ENCODE measurements around the gene CFAP54.
"Not testable (repeated sequence)": the region's sequence is repeated elsewhere in the genome, so short reads cannot be mapped to it uniquely, and the experiment has no call there.

Gene CFAP54

DNA sequence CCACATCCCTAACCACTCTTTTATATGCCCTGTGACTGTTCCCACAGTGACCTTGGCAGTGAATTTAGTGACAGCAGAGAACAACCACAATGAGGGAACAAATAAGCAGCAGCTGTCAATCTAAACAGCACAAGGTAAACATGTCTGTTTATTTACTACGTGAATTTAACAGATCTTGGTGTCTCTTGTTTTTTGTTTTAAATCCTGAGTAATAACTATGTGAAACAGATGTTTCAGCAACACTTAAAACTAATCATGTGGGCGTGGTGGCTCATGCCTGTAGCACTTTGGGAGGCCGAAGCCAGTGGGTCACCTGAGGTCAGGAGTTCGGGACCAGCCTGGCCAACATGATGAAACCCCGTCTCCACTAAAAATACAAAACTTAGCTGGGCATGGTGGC lies 17.0 kb upstream of the CFAP54 start:
- no peak for DNase-seq (ENCODE audit: low read depth in 3 of 3)

GRCh38 chr12:96473394-96474093 lies 15.8 kb upstream of the CFAP54 start:
- DNase-seq (ENCODE audit: low read depth in 3 of 3): no peak

DNA sequence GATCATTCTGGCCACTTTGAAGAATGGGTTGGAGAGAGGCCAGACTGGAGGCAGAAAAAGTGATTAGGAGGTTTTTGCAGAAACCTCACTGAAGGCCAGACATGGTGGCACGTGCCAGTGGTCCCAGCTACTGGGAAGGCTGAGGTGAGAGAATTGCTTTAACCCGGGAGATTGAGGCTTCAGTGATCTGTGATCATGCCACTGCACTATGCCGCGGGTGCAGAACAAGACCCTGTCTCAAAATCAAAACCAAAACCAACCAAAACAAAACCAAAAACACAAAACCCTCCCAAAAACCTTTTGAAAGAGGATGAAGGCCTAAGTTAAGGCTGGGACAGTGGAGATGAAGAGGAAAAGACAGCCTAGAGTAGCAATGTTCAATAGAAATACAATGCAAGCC lies 15.2 kb upstream of the CFAP54 start:
- no peak for DNase-seq (ENCODE audit: low read depth in 3 of 3)

DNA sequence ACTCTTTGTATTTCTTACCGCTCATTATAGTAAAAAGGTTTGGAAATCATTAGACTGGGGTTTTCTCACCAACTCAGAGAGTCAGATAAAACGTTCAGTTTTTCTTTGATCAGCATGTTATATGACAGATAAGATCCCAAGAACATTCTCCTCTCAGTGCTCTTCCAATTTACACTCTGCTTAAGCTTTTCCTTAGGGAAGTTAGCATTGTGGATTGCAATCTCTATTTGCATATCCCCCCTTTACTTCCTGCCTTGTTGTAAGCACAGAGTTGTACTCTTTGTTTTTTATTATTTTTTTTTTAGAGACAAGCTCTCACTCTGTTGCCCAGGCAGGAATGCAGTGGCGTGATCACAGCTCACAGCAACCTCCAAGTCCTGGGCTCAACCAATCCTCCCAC lies 11.4 kb upstream of the CFAP54 start:
- DNase-seq (ENCODE audit: low read depth in 3 of 3): no peak

DNA sequence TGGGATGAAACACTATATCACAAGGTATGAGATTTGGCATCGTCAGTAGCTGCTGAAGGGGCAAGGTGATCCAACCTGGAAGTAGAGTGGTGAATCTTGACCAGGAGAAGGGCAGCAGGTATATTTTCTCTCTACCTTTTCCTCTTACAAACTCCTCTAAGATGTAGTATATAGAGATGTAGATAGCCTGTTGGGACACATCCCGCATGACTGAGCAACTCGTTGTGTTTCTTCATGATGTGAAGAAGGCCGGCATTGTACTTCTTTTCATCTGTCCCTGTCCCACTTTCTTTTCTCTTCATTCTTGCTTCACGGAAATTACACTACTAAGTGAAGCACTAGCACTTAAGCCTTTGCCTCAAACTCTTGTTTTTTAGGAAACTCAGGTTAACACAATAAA lies 7.3 kb upstream of the CFAP54 start:
- no peak for DNase-seq (ENCODE audit: low read depth in 3 of 3)

- DNase-seq (ENCODE audit: low read depth in 3 of 3): no peak
Measured at GRCh38 chr12:96483116-96483515, 6.3 kb upstream of the CFAP54 start.

- DNase-seq (ENCODE audit: low read depth in 3 of 3): no peak
Measured at GRCh38 chr12:96486751-96487613, 2.4 kb upstream of the CFAP54 start.

DNA sequence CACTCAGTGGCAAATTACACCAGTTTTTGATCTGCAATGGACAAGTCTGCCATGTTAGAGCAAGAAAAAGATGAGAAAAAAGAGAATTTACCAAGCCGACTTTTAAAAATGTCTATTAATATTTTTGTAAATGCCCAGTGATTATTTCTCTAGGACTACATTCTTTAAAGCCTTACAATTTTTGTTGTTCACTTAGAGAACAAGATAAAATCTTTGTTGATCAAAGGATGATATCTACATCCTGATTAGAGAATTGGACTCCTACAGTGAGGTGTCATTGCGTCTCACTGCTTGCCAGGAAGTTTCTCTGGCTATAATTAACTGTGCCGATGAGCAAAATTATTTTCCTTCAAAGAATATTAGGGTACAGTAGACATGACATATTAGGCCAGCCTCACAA lies 1.7 kb upstream of the CFAP54 start:
- no peak for DNase-seq (ENCODE audit: low read depth in 3 of 3)

GRCh38 chr12:96493106-96493505 lies 3.7 kb downstream of the CFAP54 start:
- no peak for DNase-seq (ENCODE audit: low read depth in 3 of 3)

- not testable (repeated sequence) for DNase-seq (ENCODE audit: low read depth in 3 of 3)
Measured at GRCh38 chr12:96494154-96494553, 4.8 kb downstream of the CFAP54 start.

DNA sequence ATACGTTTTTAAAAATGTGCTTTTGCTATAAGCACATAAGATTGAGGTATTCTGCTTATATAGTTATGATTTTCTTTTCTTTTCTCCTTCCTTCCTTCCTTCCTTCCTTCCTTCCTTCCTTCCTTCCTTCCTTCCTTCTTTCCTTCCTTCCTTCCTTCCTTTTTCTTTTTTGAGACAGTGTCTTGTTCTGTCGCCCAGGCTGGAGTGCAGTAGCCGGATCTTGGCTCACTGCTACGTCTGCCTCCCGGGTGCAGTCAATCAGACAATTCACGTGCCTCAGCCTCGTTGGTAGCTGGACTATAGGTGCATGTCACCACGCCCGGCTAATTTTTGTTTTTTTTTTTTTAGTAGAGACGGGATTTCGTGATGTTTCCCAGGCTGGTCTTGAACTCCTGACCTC lies 5.8 kb downstream of the CFAP54 start:
- no peak for DNase-seq (ENCODE audit: low read depth in 3 of 3)

DNA sequence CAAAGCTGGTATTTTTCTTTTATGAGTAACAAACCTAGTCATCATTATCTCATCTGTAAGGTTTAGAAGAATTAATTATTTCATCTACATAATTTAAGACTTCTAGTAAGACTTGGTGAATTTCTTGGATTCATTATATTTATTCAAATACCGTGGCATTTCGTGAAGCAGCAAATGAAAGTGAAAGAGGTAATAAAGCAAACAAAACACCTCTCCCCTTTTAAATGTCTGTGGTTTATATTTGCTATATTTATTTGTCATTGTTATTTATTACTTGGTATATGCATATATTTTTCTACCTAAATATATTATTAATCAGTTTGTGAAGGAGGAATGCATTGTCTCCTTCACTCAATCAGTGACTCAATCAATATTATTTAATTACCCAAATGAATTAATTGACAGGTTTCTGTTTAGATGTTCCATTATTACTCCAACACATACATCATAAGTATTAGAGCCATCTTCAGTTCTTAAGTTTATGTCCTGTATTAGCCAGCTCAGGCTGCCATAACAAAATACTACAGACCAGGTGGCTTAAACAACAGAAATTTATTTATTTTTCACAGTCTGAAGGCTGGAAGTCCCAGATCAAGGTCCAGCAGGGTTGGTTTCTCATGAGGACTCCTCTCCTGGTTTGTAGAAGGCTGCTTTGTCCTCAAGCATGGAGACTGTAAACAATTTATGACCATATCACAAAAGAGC lies 6.6 kb downstream of the CFAP54 start:
- DNase-seq (ENCODE audit: low read depth in 3 of 3): no peak

DNA sequence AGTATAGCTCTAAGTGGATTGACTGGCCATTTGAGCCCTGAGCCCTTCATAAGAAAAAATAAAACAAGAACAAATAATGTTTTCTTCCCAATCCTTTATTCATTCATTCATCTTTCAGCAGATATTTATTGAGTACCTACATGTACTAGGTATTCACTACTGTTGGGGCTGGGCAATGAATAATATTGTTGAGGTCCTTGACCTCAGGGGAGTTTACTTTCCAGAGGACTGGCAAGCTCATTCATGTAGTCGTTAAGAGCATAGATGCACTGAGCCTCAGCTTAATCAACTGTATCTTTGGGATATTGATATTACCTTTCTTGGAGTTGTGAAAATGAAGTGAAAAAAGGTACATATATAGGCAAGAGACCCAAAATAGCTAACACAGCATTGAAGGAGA lies 7.6 kb downstream of the CFAP54 start:
- DNase-seq (ENCODE audit: low read depth in 3 of 3): no peak

DNA sequence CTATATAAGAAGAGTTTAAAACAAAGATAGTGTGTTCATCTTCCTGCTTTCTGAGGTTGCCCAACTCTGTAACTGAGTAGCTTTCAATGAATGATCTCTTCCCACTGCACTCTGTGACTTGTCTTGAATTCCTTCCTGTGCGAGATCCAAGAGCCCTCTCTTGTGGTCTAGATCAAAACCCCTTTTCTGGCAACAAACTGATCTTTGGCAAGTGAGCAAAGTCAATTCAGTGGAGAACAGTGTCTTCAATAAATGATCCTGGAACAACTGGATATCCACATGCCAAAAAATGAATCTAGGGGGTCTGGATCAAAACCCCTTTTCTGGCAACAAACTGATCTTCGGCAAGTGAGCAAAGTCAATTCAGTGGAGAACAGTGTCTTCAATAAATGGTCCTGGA lies 8.5 kb downstream of the CFAP54 start:
- no peak for DNase-seq (ENCODE audit: low read depth in 3 of 3)

GRCh38 chr12:96500693-96501092 lies 11.3 kb downstream of the CFAP54 start:
- no peak for DNase-seq (ENCODE audit: low read depth in 3 of 3)

DNA sequence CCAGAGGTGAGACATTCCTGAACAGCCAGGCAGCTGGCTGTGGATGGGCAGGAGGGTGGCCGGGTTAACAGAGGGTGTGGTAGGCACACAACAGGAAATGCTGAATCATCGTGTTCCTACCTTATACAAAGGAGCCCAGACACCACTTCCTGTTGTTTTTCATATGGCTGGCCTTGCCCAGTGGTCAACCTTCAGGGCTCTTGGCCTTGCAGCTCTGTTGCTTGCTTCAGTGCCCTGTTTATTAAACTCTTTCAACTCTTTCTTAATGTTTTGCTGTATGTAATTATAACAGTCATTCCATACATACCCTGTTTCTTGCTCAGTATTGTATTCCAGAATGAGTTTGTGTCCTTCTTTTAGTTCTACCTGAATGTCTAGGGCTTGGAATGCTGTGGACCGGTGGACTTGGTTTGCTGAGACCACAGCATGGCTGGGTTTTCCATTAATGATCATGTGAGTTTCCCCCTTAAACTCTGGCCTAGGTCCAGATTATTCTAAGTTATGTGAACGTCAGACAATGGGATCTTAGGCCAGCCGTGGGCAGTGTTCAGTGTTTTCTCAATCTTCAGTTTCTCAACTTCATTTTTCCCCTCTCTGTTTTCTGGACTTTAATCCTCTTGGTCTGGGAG lies 11.9 kb downstream of the CFAP54 start:
- DNase-seq (ENCODE audit: low read depth in 3 of 3): peak in 1 of 3 experiments; percentile 10

DNA sequence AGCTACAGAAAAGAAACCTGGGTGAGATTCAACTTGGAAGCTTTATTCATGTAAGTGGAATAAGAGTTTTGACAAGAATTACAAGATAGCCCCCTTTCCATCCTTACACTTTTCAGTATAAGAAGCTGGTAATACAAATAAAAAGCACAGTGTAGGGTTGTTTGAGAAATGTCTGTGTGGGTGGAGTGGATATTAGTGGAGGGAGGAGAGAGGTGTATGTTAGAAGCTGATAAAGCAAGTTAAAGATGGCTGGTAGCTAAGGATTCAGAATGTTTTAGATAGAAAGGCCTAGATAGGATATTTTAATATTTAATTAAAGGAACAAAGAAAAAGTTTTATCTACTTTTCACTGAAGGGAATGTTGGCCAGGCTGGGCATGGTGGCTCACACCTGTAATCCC lies 12.5 kb downstream of the CFAP54 start:
- no peak for DNase-seq (ENCODE audit: low read depth in 3 of 3)

- DNase-seq (ENCODE audit: low read depth in 3 of 3): no peak
Measured at GRCh38 chr12:96502477-96502876, 13.1 kb downstream of the CFAP54 start.

- DNase-seq (ENCODE audit: low read depth in 3 of 3): no peak
Measured at GRCh38 chr12:96502949-96503532, 13.7 kb downstream of the CFAP54 start.

DNA sequence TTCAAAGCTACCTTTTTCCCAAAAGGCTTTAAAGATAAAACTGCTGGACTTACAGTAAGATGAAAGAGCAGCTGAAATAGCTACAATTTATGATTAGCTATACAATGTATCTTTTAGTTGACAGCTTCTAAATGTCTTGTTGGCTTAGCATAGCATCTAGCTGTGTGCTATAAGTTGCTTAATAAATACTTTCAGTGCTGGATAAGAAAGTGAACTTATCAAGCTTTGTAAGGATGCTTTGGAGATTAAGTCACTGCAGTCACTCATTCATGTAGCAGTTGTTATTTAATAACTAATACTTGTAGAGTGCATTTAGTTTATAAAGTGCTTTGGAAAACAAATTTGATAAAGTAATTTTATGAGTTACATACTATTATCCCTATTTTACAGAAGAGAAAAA lies 14.6 kb downstream of the CFAP54 start:
- no peak for DNase-seq (ENCODE audit: low read depth in 3 of 3)

DNA sequence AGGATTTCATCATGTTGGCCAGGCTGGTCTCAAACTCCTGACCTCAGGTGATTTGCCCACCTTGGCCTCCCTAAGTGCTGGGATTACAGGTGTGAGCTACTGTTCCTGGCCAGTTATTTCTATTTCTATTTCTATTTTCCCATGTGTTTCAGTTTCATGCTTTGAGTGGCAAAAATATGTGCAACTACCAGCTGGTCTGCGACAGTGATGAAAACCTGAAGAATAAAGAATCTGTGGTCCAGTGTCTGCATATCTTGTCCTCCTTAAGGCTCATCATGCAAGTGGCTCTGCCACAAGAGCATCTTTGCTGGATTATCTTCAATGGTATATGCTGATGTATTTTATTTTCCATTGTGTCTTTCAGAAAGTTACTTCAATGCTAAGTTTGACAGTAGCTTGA lies 17.4 kb downstream of the CFAP54 start:
- no peak for DNase-seq (ENCODE audit: low read depth in 3 of 3)

DNA sequence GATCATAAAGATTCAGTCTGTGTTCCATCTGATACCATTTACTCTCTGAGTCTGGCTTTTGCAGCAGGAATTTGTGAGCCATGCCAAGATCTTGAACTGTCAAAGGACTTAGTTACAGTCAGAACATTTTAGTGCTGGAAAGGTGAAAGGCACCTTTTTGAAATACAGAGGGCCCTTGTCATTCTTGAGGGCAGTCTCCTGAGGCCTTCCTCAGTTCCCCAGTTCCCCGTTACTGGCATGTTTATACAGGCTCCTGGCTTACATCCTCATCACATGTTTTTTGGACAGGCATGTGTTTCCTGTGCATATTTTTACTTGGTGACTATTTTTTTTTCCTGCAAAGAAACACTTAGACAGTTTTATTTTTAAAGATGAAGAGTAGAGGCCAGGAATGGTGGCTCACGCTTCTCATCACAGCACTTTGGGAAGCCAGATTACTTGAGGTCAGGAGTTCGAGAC lies 21.0 kb downstream of the CFAP54 start:
- no peak for DNase-seq (ENCODE audit: low read depth in 3 of 3)

Data from stimulated activated CD4-positive, alpha-beta T cell treated with anti-CD3 and anti-CD28 coated beads, TNF-alpha, amount 100 ng/mL, for 4 hours (primary cell).